Frontal cortex (tissue), 4 donors: ENCODE measurements around the gene COL23A1. TPM values are rescaled to one million over a fixed set of nuclear protein-coding genes. Genes with fewer than 3 reads are reported as not detected.
A peak's percentile ranks its signal among the peaks of the same experiment; 100 is the strongest.

Experiments
- DNase-seq, 2 donors: peaks; one replicate each; pipeline ENCODE4 v3.0.0; 2012; ENCODE audit warnings: low spot score in 2 of 2
- FAIRE-seq: peaks from 2 replicates; lab custom pipeline; 2012; peaks lifted over from hg19 to GRCh38; lab: Jason Lieb, UNC
- total RNA-seq: library from RNA; depleted of rRNA; stranded (reverse); fragments of >200 nt; gene quantifications from one replicate; pipeline ENCODE4 v1.2.3, GENCODE V29; 2014
- donor health status: control.
- donor health status: control.
- donor health status: control.

The COL23A1 gene
- total RNA-seq, 1 donor from 2014 or later, result 0.82 TPM

- FAIRE-seq (no peak), DNase-seq (peak in 1 of 2 donors; percentile 55)
These were observed 122.5 kb downstream of the COL23A1 start for GRCh38 chr5:178467568-178468195.

GRCh38 chr5:178467205-178467567 lies 123.0 kb downstream of the COL23A1 start:
- FAIRE-seq, result no peak

GRCh38 chr5:178466342-178466741 lies 123.9 kb downstream of the COL23A1 start:
- FAIRE-seq (no peak), DNase-seq (no peak)

More at GRCh38 chr5:178467205-178467567, 123.0 kb downstream of the COL23A1 start:
- no peak for DNase-seq

GRCh38 chr5:178465861-178466288 lies 124.3 kb downstream of the COL23A1 start:
- DNase-seq, result no peak

GRCh38 chr5:178465228-178465860 lies 124.8 kb downstream of the COL23A1 start:
- no peak for FAIRE-seq
- no peak for DNase-seq

More at GRCh38 chr5:178465861-178466288, 124.3 kb downstream of the COL23A1 start:
- FAIRE-seq, result no peak

GRCh38 chr5:178464431-178465048 lies 125.7 kb downstream of the COL23A1 start:
- FAIRE-seq (no peak), DNase-seq (no peak)

- no peak for DNase-seq
- FAIRE-seq, result no peak
These were observed 126.7 kb downstream of the COL23A1 start for GRCh38 chr5:178463321-178464155.

- no peak for DNase-seq
- no peak for FAIRE-seq
These were observed 127.4 kb downstream of the COL23A1 start for GRCh38 chr5:178462816-178463215.

GRCh38 chr5:178462076-178462475 lies 128.1 kb downstream of the COL23A1 start:
- no peak for DNase-seq
- FAIRE-seq, result no peak

- DNase-seq (peak; percentile 49 to 68), FAIRE-seq (no peak)
These were observed 129.0 kb downstream of the COL23A1 start for GRCh38 chr5:178461004-178461730.

GRCh38 chr5:178460598-178460997 lies 129.6 kb downstream of the COL23A1 start:
- DNase-seq (no peak), FAIRE-seq (no peak)

- DNase-seq, result no peak
- FAIRE-seq, result no peak
These were observed 130.0 kb downstream of the COL23A1 start for GRCh38 chr5:178460174-178460573.

- no peak for FAIRE-seq
These were observed 132.1 kb downstream of the COL23A1 start for GRCh38 chr5:178458140-178458539.

GRCh38 chr5:178457471-178457870 lies 132.7 kb downstream of the COL23A1 start:
- no peak for DNase-seq
- no peak for FAIRE-seq

More at GRCh38 chr5:178458140-178458539, 132.1 kb downstream of the COL23A1 start:
- no peak for DNase-seq

- no peak for FAIRE-seq
- no peak for DNase-seq
These were observed 134.7 kb downstream of the COL23A1 start for GRCh38 chr5:178455480-178455835.

- no peak for FAIRE-seq
- no peak for DNase-seq
These were observed 135.2 kb downstream of the COL23A1 start for GRCh38 chr5:178454821-178455479.

- DNase-seq, result no peak
- no peak for FAIRE-seq
These were observed 135.9 kb downstream of the COL23A1 start for GRCh38 chr5:178454303-178454702.

- DNase-seq (no peak), FAIRE-seq (no peak)
These were observed 137.0 kb downstream of the COL23A1 start for GRCh38 chr5:178453224-178453623.
